IPS-20b (cell line): ENCODE data around the gene CANX.
A peak's percentile ranks its signal among the peaks of the same experiment; 100 is the strongest.

ENCODE experiments used
- H3K27ac ChIP-seq: one replicate; pipeline ENCODE4 v1.5.1; 2013; ENCODE audit warnings: low read length
- H3K27me3 ChIP-seq: 2 replicates; pipeline ENCODE4 v1.6.1; 2013; ENCODE audit warnings: mild to moderate bottlenecking, low read length, inconsistent platforms; ENCODE audit not compliant: insufficient read depth
- H3K36me3 ChIP-seq: 2 replicates; pipeline ENCODE4 v1.6.1; 2013; ENCODE audit warnings: low read depth, mild to moderate bottlenecking, inconsistent platforms, low read length, moderate library complexity; ENCODE audit not compliant: insufficient read depth
- H3K4me1 ChIP-seq: 2 replicates; pipeline ENCODE4 v1.6.1; 2013; ENCODE audit warnings: mild to moderate bottlenecking, control low read depth, inconsistent platforms, low read length, moderate library complexity; ENCODE audit not compliant: insufficient read depth
- H3K4me3 ChIP-seq: 2 replicates; pipeline ENCODE4 v1.5.1; 2013; ENCODE audit warnings: mild to moderate bottlenecking, low read length, inconsistent platforms
- H3K9ac ChIP-seq: 2 replicates; pipeline ENCODE4 v1.6.1; 2013; ENCODE audit warnings: low read depth, mild to moderate bottlenecking, inconsistent platforms, low read length, moderate library complexity
- H3K9me3 ChIP-seq: 2 replicates; pipeline ENCODE4 v1.6.1; 2013; ENCODE audit warnings: mild to moderate bottlenecking, low read depth, low read length, inconsistent platforms; ENCODE audit not compliant: insufficient read depth

Gene CANX

DNA sequence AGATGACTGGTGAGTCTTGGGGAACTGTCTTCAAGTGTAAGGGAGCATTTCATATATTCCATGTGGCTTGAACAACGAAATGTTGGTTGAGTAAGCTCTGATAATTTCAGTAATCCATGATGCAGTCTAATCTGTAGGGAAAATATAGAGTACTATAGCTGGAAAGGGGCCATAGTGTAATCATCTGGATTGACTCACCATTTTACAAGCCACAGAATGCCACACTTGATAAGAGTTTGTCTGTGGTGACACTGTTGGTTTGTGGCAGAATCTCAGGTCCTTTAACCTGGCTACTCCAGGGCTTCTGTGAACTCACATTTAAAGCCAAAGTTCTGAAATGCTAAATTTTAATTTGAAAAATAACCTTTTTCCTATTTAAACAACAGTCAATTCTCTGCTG, 17.5 kb downstream of the CANX start:
- Histone ChIP-seq H3K4me1 (no peaks in the 10 kb centered on the region), H3K9ac (no peak overlapping the region), H3K36me3 (peaks cover 97% of the 10 kb centered on the region), H3K9me3 (no peaks in the 10 kb centered on the region), H3K27me3 (no peaks in the 10 kb centered on the region), H3K4me3 (no peak overlapping the region), H3K27ac (no peak overlapping the region)

DNA sequence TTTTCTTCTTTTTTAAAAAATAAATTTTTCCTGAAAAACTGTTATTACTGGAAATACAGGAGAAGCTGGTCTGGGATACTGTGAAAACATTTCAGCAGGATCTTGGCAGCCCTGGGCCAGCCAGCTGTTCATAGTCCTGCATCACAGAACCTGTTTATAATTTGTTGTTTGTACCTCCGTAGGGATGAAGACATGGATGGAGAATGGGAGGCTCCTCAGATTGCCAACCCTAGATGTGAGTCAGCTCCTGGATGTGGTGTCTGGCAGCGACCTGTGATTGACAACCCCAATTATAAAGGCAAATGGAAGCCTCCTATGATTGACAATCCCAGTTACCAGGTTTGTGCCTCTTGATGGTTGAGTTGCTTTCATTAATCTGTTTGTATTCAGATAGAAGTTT, 21.5 kb downstream of the CANX start:
- no peak overlapping the region for H3K27ac ChIP-seq
- H3K4me1 ChIP-seq: no peaks in the 10 kb centered on the region
- no peaks in the 10 kb centered on the region for H3K9me3 ChIP-seq
- no peak overlapping the region for H3K9ac ChIP-seq
- no peak overlapping the region for H3K4me3 ChIP-seq
- H3K36me3 ChIP-seq: peaks cover 99% of the 10 kb centered on the region
- H3K27me3 ChIP-seq: no peaks in the 10 kb centered on the region

DNA sequence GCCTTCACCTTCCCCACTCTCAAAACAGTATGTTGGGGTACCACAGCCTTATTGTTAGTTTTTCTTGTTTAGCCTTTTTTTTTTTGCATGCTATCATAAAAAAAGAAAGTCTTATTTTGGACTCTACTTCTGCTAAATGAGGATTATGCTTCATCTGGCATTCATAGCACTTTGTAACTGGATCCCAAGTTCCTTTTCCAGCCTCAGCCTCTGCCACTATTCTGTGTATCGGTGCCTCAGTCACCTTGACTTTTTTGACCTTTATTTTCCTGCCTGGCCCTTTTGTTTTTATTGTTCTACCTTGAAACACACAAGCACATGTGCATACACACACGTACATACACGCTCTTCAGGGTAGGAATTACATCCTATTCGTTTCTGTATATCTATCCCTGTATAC, 25.4 kb downstream of the CANX start:
- Histone ChIP-seq H3K9ac (no peak overlapping the region), H3K27ac (no peak overlapping the region), H3K36me3 (peaks cover 100% of the 10 kb centered on the region), H3K4me3 (no peak overlapping the region), H3K4me1 (no peaks in the 10 kb centered on the region), H3K27me3 (no peaks in the 10 kb centered on the region), H3K9me3 (no peaks in the 10 kb centered on the region)

DNA sequence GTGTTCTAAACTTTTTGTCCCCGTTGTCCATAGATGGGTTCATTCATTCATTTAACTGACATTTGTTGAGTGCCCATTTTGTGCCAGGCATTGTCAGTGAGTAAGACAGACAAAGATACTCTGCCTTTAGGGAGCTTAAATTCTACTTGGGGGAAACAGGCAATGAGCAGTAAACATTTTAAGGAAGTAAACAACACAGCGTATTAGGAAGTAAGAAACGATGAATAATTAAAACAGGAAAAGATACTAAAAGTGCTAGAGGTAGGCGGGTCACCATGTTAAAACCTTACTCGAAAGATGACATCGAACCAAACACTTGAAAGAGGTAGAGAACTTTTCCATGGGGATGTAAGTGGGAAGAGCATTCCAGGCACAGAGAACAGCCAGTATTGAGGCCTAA, 28.3 kb downstream of the CANX start:
- peaks cover 95% of the 10 kb centered on the region for H3K36me3 ChIP-seq
- no peak overlapping the region for H3K4me3 ChIP-seq
- H3K27me3 ChIP-seq: no peaks in the 10 kb centered on the region
- no peaks in the 10 kb centered on the region for H3K9me3 ChIP-seq
- no peak overlapping the region for H3K27ac ChIP-seq
- H3K4me1 ChIP-seq: no peaks in the 10 kb centered on the region
- no peak overlapping the region for H3K9ac ChIP-seq

DNA sequence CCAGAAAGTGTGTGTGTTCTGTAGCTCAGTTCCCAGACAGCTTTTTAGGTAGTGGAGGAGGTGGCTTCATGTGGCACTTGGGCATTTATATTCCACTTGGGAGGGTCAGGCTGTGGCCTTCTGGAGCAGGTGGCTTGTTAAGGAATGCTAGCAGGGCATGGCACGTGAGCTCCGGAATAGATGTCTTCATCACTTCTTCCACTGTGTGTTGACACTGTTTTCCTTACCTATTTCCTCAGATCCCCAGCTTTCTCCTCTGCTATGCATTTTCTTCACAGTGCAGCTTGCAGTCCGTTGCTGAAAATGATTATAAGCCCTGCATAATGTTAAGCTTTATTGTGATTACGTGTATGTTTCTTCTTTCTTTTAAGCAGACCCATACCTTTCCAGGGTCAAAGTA, 30.5 kb downstream of the CANX start:
- no peaks in the 10 kb centered on the region for H3K9me3 ChIP-seq
- no peaks in the 10 kb centered on the region for H3K4me1 ChIP-seq
- H3K4me3 ChIP-seq: no peak overlapping the region
- H3K27me3 ChIP-seq: no peaks in the 10 kb centered on the region
- H3K9ac ChIP-seq: no peak overlapping the region
- peaks cover 74% of the 10 kb centered on the region for H3K36me3 ChIP-seq
- H3K27ac ChIP-seq: no peak overlapping the region

DNA sequence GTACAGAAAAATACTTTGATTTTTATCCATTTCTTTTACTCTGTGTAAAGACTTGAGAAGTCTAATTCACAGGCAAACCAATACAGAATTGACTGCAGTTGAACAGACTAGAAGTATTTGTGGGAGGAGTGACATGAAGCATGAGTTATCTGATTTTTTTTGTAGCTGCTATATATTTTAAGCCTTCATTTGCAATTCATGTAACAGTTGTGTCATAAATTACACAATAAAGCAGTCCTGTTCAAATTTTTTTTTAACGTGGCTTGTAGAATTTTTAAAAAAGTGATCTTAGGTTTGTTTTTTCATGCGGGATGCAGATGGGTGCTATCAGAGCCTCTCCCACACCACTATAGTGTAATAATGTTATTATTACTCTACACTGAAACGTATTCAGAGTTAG, 31.0 kb downstream of the CANX start:
- Histone ChIP-seq H3K9me3 (no peaks in the 10 kb centered on the region), H3K4me3 (no peak overlapping the region), H3K4me1 (no peaks in the 10 kb centered on the region), H3K27ac (no peak overlapping the region), H3K9ac (no peak overlapping the region), H3K36me3 (peaks cover 74% of the 10 kb centered on the region), H3K27me3 (no peaks in the 10 kb centered on the region)

DNA sequence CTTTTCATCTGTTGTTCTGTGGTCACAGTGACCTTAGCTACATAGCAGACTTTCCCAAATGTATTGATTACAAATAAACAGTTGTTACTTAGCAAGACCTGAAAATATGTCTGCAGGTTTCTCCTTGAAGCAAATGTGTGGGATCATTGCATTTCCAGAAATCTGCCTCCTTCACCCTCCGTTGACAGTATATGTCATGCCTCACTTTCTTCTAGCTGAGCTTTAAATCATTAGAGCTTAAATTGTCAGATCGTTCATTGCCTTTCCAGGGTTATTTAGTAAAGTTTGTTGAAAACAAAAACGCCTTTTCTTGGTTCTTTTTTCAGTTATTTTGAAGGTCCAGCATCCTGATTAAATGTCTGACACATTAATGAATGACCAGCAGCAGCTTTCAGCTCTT, 31.6 kb downstream of the CANX start:
- Histone ChIP-seq H3K36me3 (peaks cover 68% of the 10 kb centered on the region), H3K4me1 (no peaks in the 10 kb centered on the region), H3K4me3 (no peak overlapping the region), H3K9me3 (no peaks in the 10 kb centered on the region), H3K9ac (no peak overlapping the region), H3K27me3 (no peaks in the 10 kb centered on the region), H3K27ac (no peak overlapping the region)

DNA sequence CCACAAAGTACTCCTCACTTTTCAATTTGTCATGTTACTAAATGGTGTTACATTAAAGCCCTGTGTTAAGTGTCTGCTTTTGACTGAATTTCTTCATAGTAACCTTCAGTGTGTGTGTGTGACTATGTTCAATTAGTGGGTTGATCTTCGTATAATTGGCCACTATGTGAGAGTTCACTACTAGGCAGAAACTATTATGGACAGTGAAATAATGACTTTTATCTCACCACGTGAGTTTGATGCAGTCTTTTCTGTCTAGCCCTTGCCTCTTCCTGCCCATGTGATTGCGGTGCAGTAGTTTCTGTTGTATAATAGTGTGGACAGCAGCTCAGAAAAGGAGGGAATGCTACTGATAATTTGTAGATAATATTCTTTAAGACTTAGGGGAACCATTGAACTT, 32.1 kb downstream of the CANX start:
- H3K36me3 ChIP-seq: peaks cover 64% of the 10 kb centered on the region
- no peak overlapping the region for H3K9ac ChIP-seq
- no peaks in the 10 kb centered on the region for H3K27me3 ChIP-seq
- no peak overlapping the region for H3K27ac ChIP-seq
- H3K4me1 ChIP-seq: no peaks in the 10 kb centered on the region
- no peak overlapping the region for H3K4me3 ChIP-seq
- no peaks in the 10 kb centered on the region for H3K9me3 ChIP-seq

DNA sequence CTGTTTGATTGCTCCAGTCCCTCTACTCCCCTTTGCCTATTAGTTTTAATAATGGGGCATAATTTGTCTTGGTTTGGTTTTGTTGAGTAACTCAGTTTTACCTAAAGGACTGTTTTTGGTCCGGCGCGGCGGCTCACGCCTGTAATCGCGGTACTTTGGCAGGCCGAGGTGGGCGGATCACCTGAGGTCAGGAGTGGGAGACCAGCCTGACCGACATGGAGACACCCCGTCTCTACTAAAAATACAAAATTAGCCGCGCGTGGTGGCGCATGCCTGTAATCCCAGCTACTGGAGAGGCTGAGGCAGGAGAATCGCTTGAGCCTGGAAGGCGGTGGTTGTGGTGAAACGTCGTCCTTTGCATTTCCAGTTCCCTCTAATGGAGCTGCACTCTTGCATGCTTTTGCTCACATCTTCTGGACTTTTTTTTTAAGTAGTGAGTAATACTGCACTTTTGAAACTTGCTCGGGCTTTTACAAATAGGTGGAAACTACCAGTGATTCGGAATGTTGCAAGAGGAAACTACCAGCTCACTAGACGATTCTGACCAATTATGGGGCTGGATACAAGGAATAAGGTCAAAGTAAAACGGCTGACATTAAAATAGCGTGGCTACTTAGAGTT, 33.1 kb downstream of the CANX start:
- Histone ChIP-seq H3K4me1 (no peaks in the 10 kb centered on the region), H3K9me3 (no peaks in the 10 kb centered on the region), H3K4me3 (peak overlapping the region; percentile 43; the same call in 1 of the 2 replicates), H3K9ac (peak overlapping the region; percentile 46; the same call in 1 of the 2 replicates), H3K27ac (peak overlapping the region; percentile 16), H3K27me3 (no peaks in the 10 kb centered on the region), H3K36me3 (peaks cover 57% of the 10 kb centered on the region)

DNA sequence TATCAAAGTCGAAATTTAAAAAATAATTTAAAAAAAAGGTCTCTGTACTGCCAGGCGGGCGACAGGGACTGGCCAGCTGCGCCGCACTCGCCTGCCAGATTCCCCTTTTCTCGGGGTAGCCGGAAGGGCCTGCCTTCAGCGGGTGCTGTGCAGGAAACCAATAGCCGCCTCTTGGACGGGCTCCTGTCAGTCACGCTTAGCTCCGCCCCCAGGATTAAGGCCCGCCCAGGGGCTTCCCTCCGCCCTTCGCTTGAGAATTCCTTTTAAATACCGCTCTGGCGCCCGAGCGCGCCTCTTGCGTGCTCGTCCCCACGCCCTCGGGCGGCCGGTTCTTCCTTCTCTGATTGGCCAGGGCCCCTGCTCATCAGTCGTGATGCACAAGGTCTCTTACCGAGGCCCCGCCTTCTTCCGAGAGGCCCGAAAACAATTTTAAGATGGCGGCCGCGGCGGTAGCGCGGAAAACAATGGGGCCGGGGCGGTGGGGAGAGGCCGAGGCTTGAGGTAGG, 33.7 kb downstream of the CANX start, which contains the start of gene MAML1:
Gene MAML1 (plus strand): TSS at position 411 of the 506 bp plus-strand sequence. CDS start 291 bp downstream, outside the sequence.
- no peaks in the 10 kb centered on the region for H3K9me3 ChIP-seq
- H3K27me3 ChIP-seq: no peaks in the 10 kb centered on the region
- H3K4me3 ChIP-seq: peak within 1 kb of the TSS; percentile 84
- peaks cover 53% of the 10 kb centered on the region for H3K36me3 ChIP-seq
- H3K27ac ChIP-seq: peak within 1 kb of the TSS; percentile 16
- peak within 1 kb of the TSS; percentile 83 for H3K9ac ChIP-seq
- H3K4me1 ChIP-seq: no peaks in the 10 kb centered on the region

DNA sequence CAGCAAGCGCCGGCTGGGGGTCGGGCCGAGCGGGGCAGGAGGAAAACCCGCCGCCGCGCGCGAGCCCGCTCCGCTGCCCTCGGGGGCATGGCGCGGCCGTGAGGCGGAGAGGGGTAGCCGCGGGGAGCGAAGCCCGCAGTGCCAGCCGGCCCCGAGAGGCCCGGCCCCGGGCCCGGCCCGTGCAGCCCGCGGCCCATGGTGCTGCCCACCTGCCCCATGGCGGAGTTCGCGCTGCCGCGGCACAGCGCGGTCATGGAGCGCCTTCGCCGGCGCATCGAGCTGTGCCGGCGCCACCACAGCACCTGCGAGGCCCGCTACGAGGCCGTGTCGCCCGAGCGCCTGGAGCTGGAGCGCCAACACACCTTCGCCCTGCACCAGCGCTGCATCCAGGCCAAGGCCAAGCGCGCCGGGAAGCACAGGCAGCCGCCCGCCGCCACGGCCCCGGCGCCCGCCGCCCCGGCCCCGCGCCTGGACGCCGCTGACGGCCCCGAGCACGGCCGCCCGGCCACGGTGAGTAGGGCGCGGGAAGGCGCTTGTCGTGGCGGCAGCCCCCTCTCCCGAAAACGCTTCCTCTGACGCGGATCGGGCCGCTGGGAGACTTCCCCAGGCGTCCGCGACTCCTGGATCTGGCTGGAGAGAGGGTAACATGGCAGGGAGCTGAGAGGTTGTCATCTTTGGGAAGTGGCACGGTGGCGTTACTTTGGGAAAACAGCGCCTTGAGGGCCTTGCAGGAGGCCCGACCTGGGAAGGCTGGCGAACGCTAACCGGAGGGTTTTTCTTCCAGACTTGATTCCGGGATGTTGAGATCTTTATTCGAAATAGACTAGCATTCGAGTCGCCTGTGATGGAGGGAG, 34.4 kb downstream of the CANX start:
- peak overlapping the region; percentile 84 for H3K4me3 ChIP-seq
- H3K9me3 ChIP-seq: no peaks in the 10 kb centered on the region
- peak overlapping the region; percentile 83 for H3K9ac ChIP-seq
- no peaks in the 10 kb centered on the region for H3K27me3 ChIP-seq
- peaks cover 53% of the 10 kb centered on the region for H3K36me3 ChIP-seq
- no peaks in the 10 kb centered on the region; the same call in 1 of the 2 replicates for H3K4me1 ChIP-seq
- no peak overlapping the region for H3K27ac ChIP-seq

DNA sequence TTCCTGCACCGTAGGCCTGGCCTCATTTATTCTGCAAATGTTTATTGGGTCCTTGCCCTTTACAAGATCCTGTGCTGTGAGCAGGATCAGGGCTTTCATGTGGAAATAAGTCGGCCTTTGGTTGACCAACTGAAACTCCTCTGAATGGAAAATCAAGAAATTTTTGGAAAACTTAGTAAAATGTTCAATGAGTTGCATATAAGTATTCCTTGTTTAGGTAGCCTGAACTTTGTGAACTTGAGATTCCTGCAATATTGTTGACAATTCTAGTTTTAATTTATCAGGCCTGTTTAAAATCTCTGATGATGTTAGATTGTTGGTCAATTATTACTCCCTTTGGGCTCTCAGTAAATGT, 35.0 kb downstream of the CANX start:
- peaks cover 50% of the 10 kb centered on the region for H3K36me3 ChIP-seq
- peak overlapping the region; percentile 84 for H3K4me3 ChIP-seq
- no peaks in the 10 kb centered on the region for H3K27me3 ChIP-seq
- H3K27ac ChIP-seq: no peak overlapping the region
- H3K9me3 ChIP-seq: no peaks in the 10 kb centered on the region
- no peaks in the 10 kb centered on the region; the same call in 1 of the 2 replicates for H3K4me1 ChIP-seq
- peak overlapping the region; percentile 83 for H3K9ac ChIP-seq
